ENCODE measurements around the gene ALDH1A3.

The ALDH1A3 gene

GRCh38 chr15:100859970-100860828 lies 19.4 kb upstream of the ALDH1A3 start:
- no peak for DNase-seq

- no peak for DNase-seq
Observed at GRCh38 chr15:100860829-100861510, 18.7 kb upstream of the ALDH1A3 start.

- DNase-seq = no peak
Observed at GRCh38 chr15:100861511-100861991, 18.1 kb upstream of the ALDH1A3 start.

GRCh38 chr15:100862162-100862561 lies 17.5 kb upstream of the ALDH1A3 start:
- no peak for DNase-seq

GRCh38 chr15:100863075-100863795 lies 16.4 kb upstream of the ALDH1A3 start:
- DNase-seq = no peak

- DNase-seq = no peak
Observed at GRCh38 chr15:100863796-100864267, 15.8 kb upstream of the ALDH1A3 start.

GRCh38 chr15:100866386-100867330 lies 13.0 kb upstream of the ALDH1A3 start:
- no peak for DNase-seq

GRCh38 chr15:100867433-100867832 lies 12.2 kb upstream of the ALDH1A3 start:
- DNase-seq = no peak

GRCh38 chr15:100869151-100869999 lies 10.3 kb upstream of the ALDH1A3 start:
- no peak for DNase-seq

- no peak for DNase-seq
Observed at GRCh38 chr15:100873029-100873677, 6.5 kb upstream of the ALDH1A3 start.

- no peak for DNase-seq
Observed at GRCh38 chr15:100875495-100875894, 4.1 kb upstream of the ALDH1A3 start.

GRCh38 chr15:100875976-100876375 lies 3.7 kb upstream of the ALDH1A3 start:
- no peak for DNase-seq

- DNase-seq = no peak
Observed at GRCh38 chr15:100877551-100877950, 2.1 kb upstream of the ALDH1A3 start.

- DNase-seq = no peak
Observed at GRCh38 chr15:100878130-100878529, 1.5 kb upstream of the ALDH1A3 start.

- DNase-seq = no peak
Observed at GRCh38 chr15:100878648-100879047, 983 bp upstream of the ALDH1A3 start.

- DNase-seq = no peak
Observed at GRCh38 chr15:100879061-100879463, 569 bp upstream of the ALDH1A3 start.

GRCh38 chr15:100880139-100880896 lies 687 bp downstream of the ALDH1A3 start:
- no peak for DNase-seq

GRCh38 chr15:100880897-100881242 lies 1.2 kb downstream of the ALDH1A3 start:
- DNase-seq = no peak

- DNase-seq = no peak
Observed at GRCh38 chr15:100881573-100882336, 2.1 kb downstream of the ALDH1A3 start.

All from NCI-H1048 (cell line).